DND-41 (cell line): Measurements from ENCODE around the gene HPS1.

Source experiments
- ATAC-seq: fragments of 200-7000 bp; cut with Tn5 transposase; 3 replicates; pipeline ENCODE4 v1.9.1; 2021; ENCODE audit warnings: low read depth; ENCODE audit not compliant: insufficient read depth
- DNase-seq: peaks from one replicate; pipeline ENCODE4 v3.0.0-alpha.2; 2020
- H2AFZ ChIP-seq: 2 replicates; pipeline ENCODE4 v1.6.0; 2012; ENCODE audit warnings: low read depth, low read length
- H3K27ac ChIP-seq: 2 replicates; pipeline ENCODE4 v1.5.1; 2012; ENCODE audit warnings: low read length, inconsistent platforms
- H3K27me3 ChIP-seq: fragments of 200-600 bp; sonication (generic); 2 replicates; pipeline ENCODE4 v1.6.0; 2012; ENCODE audit warnings: low read length, mild to moderate bottlenecking, inconsistent platforms; ENCODE audit not compliant: insufficient read depth, poor library complexity
- H3K36me3 ChIP-seq: 2 replicates; pipeline ENCODE4 v1.5.1; 2012; ENCODE audit warnings: low read length, inconsistent platforms; ENCODE audit not compliant: insufficient read depth
- H3K4me1 ChIP-seq: 2 replicates; pipeline ENCODE4 v1.5.1; 2012; ENCODE audit warnings: mild to moderate bottlenecking, low read length; ENCODE audit not compliant: insufficient read depth
- H3K4me2 ChIP-seq: 2 replicates; pipeline ENCODE4 v1.6.0; 2012; ENCODE audit warnings: mild to moderate bottlenecking, moderate library complexity, low read length, inconsistent platforms; ENCODE audit not compliant: insufficient read depth
- H3K4me3 ChIP-seq, 2 experiments: fragments of 200-600 bp in 1 of 2; shearing (Covaris generic) in 1 of 2; 2 replicates each; pipeline ENCODE4 v1.5.1; 2012 to 2016; ENCODE audit warnings: inconsistent platforms in 2 of 2, low read length in 2 of 2, mild to moderate bottlenecking in 2 of 2, low read depth in 1 of 2, moderate library complexity in 1 of 2
- H3K79me2 ChIP-seq: 2 replicates; pipeline ENCODE4 v1.6.0; 2012; ENCODE audit warnings: low read length, inconsistent platforms; ENCODE audit not compliant: insufficient read depth
- H3K9ac ChIP-seq: 2 replicates; pipeline ENCODE4 v1.6.0; 2012; ENCODE audit warnings: low read depth, mild to moderate bottlenecking, inconsistent platforms, low read length, moderate library complexity
- H3K9me3 ChIP-seq: 2 replicates; pipeline ENCODE4 v1.5.1; 2012; ENCODE audit warnings: low read length, moderate library complexity, mild to moderate bottlenecking, inconsistent platforms; ENCODE audit not compliant: insufficient read depth, severe bottlenecking
- H4K20me1 ChIP-seq: 2 replicates; pipeline ENCODE4 v1.6.0; 2012; ENCODE audit warnings: low read length; ENCODE audit not compliant: insufficient read depth
- EZH2 ChIP-seq: IDR thresholded peaks from 3 replicates; pipeline ENCODE4 v1.6.1; 2012; ENCODE audit warnings: borderline replicate concordance, low read depth, mild to moderate bottlenecking, moderate library complexity, low read length, inconsistent platforms; ENCODE audit not compliant: severe bottlenecking
- TF ChIP-seq, protein P1 (sequence below): IDR thresholded peaks from 2 replicates; pipeline ENCODE4 v1.5.1; 2012; ENCODE audit warnings: borderline replicate concordance, low read length, moderate library complexity, mild to moderate bottlenecking; ENCODE audit not compliant: poor library complexity, severe bottlenecking; ENCODE audit errors: extremely low read depth

HPS1 gene

GRCh38 chr10:98483658-98484057 is 36.9 kb upstream of the HPS1 start:
- no peak for ATAC-seq
- no peak for DNase-seq
- TF ChIP-seq EZH2 = no peak
- TF ChIP-seq, protein P1, sequence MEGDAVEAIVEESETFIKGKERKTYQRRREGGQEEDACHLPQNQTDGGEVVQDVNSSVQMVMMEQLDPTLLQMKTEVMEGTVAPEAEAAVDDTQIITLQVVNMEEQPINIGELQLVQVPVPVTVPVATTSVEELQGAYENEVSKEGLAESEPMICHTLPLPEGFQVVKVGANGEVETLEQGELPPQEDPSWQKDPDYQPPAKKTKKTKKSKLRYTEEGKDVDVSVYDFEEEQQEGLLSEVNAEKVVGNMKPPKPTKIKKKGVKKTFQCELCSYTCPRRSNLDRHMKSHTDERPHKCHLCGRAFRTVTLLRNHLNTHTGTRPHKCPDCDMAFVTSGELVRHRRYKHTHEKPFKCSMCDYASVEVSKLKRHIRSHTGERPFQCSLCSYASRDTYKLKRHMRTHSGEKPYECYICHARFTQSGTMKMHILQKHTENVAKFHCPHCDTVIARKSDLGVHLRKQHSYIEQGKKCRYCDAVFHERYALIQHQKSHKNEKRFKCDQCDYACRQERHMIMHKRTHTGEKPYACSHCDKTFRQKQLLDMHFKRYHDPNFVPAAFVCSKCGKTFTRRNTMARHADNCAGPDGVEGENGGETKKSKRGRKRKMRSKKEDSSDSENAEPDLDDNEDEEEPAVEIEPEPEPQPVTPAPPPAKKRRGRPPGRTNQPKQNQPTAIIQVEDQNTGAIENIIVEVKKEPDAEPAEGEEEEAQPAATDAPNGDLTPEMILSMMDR = no peak
- Histone ChIP-seq H4K20me1 (no peaks in the 10 kb centered on the region), H3K27ac (no peak overlapping the region), H3K4me2 (no peak overlapping the region), H3K79me2 (no peaks in the 10 kb centered on the region), H3K27me3 (no peaks in the 10 kb centered on the region), H3K4me1 (no peaks in the 10 kb centered on the region), H2AFZ (no peak overlapping the region), H3K36me3 (no peaks in the 10 kb centered on the region), H3K9ac (no peak overlapping the region), H3K9me3 (no peaks in the 10 kb centered on the region), H3K4me3 (no peak overlapping the region)

- H3K79me2 ChIP-seq = no peaks in the 10 kb centered on the region
- no peak for TF ChIP-seq EZH2
- TF ChIP-seq, protein P1 = no peak
- no peak overlapping the region for H3K4me2 ChIP-seq
- H3K9ac ChIP-seq = no peak overlapping the region
- no peaks in the 10 kb centered on the region for H3K4me1 ChIP-seq
- H3K27me3 ChIP-seq = no peaks in the 10 kb centered on the region
- no peak for ATAC-seq
- no peak overlapping the region for H3K4me3 ChIP-seq
- no peak for DNase-seq
- no peak overlapping the region for H3K27ac ChIP-seq
- no peaks in the 10 kb centered on the region for H3K36me3 ChIP-seq
- H3K9me3 ChIP-seq = no peaks in the 10 kb centered on the region
- no peaks in the 10 kb centered on the region for H4K20me1 ChIP-seq
- H2AFZ ChIP-seq = no peak overlapping the region
These were observed 35.4 kb upstream of the HPS1 start for GRCh38 chr10:98482096-98482495.

GRCh38 chr10:98481404-98481945 is 34.7 kb upstream of the HPS1 start:
- H3K4me2 ChIP-seq = no peak overlapping the region
- no peaks in the 10 kb centered on the region for H3K79me2 ChIP-seq
- no peak overlapping the region for H3K27ac ChIP-seq
- no peak overlapping the region for H3K9ac ChIP-seq
- H3K4me3 ChIP-seq = no peak overlapping the region
- TF ChIP-seq EZH2 = no peak
- TF ChIP-seq, protein P1 = no peak
- H3K27me3 ChIP-seq = no peaks in the 10 kb centered on the region
- no peaks in the 10 kb centered on the region for H3K4me1 ChIP-seq
- no peak for ATAC-seq
- H3K9me3 ChIP-seq = no peaks in the 10 kb centered on the region
- no peaks in the 10 kb centered on the region for H4K20me1 ChIP-seq
- no peak for DNase-seq
- no peak overlapping the region for H2AFZ ChIP-seq
- H3K36me3 ChIP-seq = no peaks in the 10 kb centered on the region
